Measurements from ENCODE around the gene LHFPL2. TPM values are rescaled to one million over a fixed set of nuclear protein-coding genes. Genes with fewer than 3 reads are reported as not detected.
A peak's percentile ranks its signal among the peaks of the same experiment; 100 is the strongest.

The LHFPL2 gene
- total and polyA plus RNA-seq, 2 experiments from 2014 or later = 10.6 to 50.8 TPM

GRCh38 chr5:78573318-78573717 is 75.3 kb downstream of the LHFPL2 start (continued):
- TF ChIP-seq CREB1 (CRISPR knock-in tag; IDR thresholded peaks at IDR 0.05; ENCODE audit: low read depth) (no peak), ETS1 (IDR thresholded peaks at IDR 0.05) (no peak), STAT1 (IDR thresholded peaks at IDR 0.05; ENCODE audit: unreplicated experiment) (no peak), POLR2AphosphoS5 (IDR thresholded peaks at IDR 0.05; ENCODE audit: low read depth) (no peak), JUNB (IDR thresholded peaks at IDR 0.05; ENCODE audit: unreplicated experiment) (no peak)

- peaks cover 26% of the 10 kb centered on the region for H3K4me1 ChIP-seq (ENCODE audit: insufficient read depth)
- H3K4me1 Mint-ChIP-seq = peaks cover 48% of the 10 kb centered on the region
- no peak for ATAC-seq
- no peak overlapping the region for H3K4me3 Mint-ChIP-seq
- H3K4me2 ChIP-seq = no peak overlapping the region
- H3F3A ChIP-seq (replicated peaks; ENCODE audit: low read depth) = no peaks in the 10 kb centered on the region
- DNase-seq (ENCODE audit: low spot score) = no peak
- no peak overlapping the region for H2AFZ ChIP-seq
- H3K9me2 ChIP-seq (ENCODE audit: insufficient read depth) = no peaks in the 10 kb centered on the region
- H3K27ac ChIP-seq (ENCODE audit: low read depth) = no peak overlapping the region
- no peaks in the 10 kb centered on the region for H3K36me3 ChIP-seq (ENCODE audit: insufficient read depth)
- 0 out of 2 replicates have a peak overlapping the region, but pooled peaks have one; percentile 4 for H3K27ac Mint-ChIP-seq
- H3K9me3 Mint-ChIP-seq = no peaks in the 10 kb centered on the region
- peaks cover 18% of the 10 kb centered on the region for H4K20me1 ChIP-seq (replicated peaks; ENCODE audit: insufficient read depth)
- H3K27me3 Mint-ChIP-seq (ENCODE audit: insufficient read depth, low read depth, poor library complexity) = peaks cover 7% of the 10 kb centered on the region
- peaks cover 4% of the 10 kb centered on the region; the same call in 2 of the 3 replicates for H3K36me3 Mint-ChIP-seq (ENCODE audit: low read depth)
- H3K4me3 ChIP-seq = no peak overlapping the region
- H3K79me2 ChIP-seq (replicated peaks; ENCODE audit: insufficient read depth) = peaks cover 89% of the 10 kb centered on the region
- H3K27me3 ChIP-seq (ENCODE audit: insufficient read depth) = no peaks in the 10 kb centered on the region
- TF ChIP-seq ZNF114 (CRISPR knock-in tag; IDR thresholded peaks at IDR 0.05) (no peak), STAT1 (IDR thresholded peaks at IDR 0.05; ENCODE audit: unreplicated experiment) (no peak), REST (IDR thresholded peaks at IDR 0.05; ENCODE audit: unreplicated experiment) (no peak), NANOG (IDR thresholded peaks at IDR 0.05; ENCODE audit: borderline replicate concordance) (no peak), CTCF (conservative IDR thresholded peaks at IDR 0.05; ENCODE audit: low read depth in 2 of 2) (no peak), EZH2 (IDR thresholded peaks at IDR 0.05; ENCODE audit: low read depth, unreplicated experiment) (no peak), POLR2AphosphoS5 (IDR thresholded peaks at IDR 0.05; ENCODE audit: low read depth) (no peak), ETS1 (IDR thresholded peaks at IDR 0.05) (no peak), EZH2phosphoT487 (IDR thresholded peaks at IDR 0.05; ENCODE audit: unreplicated experiment) (no peak), JUNB (IDR thresholded peaks at IDR 0.05; ENCODE audit: unreplicated experiment) (no peak), CREB1 (CRISPR knock-in tag; IDR thresholded peaks at IDR 0.05; ENCODE audit: low read depth) (no peak), ZNF331 (CRISPR knock-in tag; IDR thresholded peaks at IDR 0.05; ENCODE audit: low read depth) (no peak)
Observed at GRCh38 chr5:78570646-78571045, 77.9 kb downstream of the LHFPL2 start.
